GM19452 (cell line): ENCODE measurements around the gene MPZL2.
A peak's percentile ranks its signal among the peaks of the same experiment; 100 is the strongest.

Source experiments
- ATAC-seq: cut with Tn5 transposase; IDR thresholded peaks from one replicate; pipeline ENCODE4 v1.9.1; 2021; ENCODE audit not compliant: unreplicated experiment

The MPZL2 gene

DNA sequence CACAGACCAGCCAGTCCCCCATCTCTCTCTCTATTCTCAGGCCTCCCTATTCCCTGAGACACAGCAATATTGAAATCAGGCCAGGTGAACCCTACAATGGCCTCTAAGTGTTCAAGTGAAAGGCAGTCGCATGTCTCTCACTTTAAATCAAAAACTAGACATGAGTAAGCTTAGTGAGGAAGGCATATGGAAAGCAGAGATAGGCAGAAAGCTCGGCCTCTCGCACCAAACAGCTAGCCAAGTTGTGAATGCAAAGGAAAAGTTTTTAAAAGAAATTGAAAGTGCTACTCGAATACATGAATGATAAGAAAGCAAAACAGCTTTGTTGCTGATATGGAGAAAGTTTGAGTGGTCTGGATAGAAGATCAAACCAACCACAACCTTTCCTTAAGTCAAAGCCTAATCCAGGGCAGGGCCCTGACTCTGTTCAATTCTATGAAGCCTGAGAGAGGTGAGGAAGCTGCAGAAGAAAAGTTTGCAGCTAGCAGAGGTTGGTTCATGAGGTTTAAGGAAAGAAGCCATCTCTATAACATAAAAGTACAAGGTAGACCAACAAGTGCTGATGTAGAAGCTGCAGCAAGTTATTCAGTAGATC is 19.8 kb upstream of the MPZL2 start:
- ATAC-seq: no peak

DNA sequence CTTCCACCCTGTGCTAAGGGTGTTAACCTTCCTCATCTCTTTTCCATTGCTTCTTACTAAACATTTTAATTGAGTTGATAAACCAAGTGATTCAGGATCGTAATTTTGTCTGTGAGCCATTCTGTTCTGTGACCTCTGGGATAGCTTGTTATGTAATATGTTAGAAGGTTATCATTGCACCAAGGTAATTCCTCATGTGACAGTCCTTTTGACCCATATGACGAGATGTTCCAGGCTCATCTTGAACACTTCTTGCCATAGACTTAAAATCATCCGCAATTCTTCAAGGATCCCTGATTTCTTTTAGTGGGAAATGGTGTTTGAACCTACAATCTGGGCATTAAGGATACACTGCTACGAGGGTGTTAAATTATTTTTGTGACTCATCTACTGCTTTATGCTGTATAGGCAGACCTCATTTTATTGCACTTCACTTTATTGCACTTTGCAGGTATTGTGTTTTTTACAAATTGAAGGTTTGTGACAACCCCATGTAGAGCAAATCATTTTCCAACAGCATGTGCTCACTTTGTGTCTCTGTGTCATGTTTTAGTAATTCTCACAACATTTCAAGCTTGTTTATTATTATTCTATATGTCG is 19.0 kb upstream of the MPZL2 start:
- no peak for ATAC-seq

DNA sequence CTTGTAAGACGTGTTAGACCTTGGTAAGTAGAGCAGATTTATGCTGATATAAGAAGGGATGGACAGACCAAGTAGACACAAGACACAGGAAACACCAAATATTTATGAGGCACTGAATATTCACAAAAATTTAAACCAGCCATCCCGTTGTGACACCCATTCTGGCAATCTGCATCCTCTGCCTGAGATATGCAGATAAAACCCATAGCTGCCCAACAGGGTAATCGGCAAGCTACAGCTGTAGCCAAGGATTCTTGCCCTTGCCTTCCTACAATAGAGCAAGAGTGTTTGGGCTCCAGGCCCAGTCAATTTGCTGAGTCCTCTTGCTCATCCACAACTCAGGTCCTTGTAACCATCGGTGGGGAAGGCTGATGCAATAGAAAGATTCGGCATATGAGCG is 18.5 kb upstream of the MPZL2 start:
- no peak for ATAC-seq

DNA sequence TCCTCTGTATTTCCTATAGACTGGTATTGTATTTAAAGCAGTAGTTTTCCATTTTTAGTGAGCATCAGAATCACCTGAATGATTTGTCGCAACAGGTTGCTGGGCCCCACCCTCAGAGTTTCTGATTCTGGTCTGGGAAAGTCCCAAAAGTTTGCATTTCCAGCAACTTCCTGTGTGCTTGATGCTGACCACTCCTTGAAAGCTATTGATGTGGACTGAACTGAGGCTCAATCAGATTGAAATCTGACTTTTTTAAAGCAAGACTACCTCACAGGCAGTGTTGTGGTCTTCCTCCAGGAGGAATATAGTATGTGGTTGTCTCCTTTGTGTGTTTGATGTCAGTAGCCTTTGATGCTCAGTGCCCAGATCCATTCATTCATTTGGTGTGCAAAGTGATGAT is 17.2 kb upstream of the MPZL2 start:
- no peak for ATAC-seq

DNA sequence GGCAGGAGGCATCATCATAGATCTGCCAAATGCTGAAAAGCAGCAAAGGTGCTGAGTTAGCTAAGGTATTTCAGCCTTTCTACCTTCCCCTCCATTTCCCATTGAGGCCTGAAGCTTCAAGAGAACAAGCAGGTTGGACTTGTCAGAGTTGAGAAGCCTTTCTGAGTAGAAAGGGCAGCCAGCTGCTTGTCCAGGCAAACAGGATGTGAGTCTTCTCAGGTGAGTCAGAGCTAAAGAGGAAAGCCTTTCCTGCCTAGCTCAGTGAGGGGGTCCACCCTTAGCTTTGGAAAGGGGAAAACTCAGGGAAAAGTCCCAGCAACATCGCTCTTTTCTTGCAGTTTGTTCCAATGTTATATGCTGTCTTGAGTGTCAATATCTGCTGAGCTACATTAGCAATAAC is 13.2 kb upstream of the MPZL2 start:
- no peak for ATAC-seq

DNA sequence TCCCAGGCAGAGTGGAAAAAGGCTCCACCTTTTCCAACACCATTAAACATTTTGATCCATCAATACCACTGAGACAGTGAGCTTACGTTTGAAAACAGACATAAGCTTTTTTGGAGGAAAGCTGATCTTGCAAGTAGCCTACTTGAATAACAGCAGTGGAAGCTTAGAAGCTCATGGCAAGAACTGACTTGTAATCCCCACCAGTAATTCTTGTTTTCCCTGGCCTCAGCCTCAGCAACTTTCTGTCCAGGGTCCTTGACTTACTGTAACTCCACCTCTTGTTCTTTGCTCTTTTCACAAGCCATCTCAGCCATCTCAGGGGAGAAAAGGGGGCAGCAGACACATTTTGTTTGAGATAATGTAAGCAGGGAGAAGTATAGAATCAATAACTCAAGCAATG is 12.3 kb upstream of the MPZL2 start:
- ATAC-seq: no peak

DNA sequence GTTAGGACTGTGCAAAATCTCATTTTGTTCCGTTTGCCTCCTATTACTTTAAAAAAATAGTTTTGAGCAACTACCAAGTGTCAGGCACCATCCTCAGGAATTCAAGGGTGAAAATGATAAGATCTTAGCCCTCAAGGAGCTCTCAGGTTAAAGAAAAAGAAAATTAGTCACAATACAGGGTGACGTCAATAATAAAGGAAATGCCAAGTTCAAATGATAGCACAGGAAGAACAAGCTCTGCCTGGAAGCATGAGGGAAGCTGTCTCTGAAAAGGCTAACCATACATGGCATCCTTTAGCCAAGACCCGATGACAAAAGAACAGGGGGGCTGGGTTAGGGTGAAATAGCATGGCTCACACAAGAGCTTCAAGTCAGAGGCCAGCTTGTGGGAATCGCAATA is 11.1 kb upstream of the MPZL2 start:
- no peak for ATAC-seq

DNA sequence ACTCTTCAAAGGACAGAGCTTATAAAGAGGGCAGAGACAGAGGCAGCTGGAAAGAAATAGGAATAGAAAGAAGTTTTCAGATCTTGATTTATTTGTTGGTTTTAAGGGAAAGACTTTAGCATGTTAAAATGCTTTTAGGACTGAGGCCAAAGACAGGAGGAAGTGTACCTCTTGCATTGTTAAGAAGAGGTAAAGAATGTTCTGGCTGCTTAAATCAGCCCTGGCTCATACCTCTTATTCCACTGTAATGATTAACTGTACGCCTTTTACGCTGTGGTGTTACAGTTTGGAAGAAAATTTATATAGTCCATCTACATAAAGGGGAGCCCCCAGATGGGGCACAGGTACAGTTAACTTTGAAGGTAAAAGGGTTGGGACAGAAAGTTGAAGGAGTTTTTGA is 10.1 kb upstream of the MPZL2 start:
- no peak for ATAC-seq

DNA sequence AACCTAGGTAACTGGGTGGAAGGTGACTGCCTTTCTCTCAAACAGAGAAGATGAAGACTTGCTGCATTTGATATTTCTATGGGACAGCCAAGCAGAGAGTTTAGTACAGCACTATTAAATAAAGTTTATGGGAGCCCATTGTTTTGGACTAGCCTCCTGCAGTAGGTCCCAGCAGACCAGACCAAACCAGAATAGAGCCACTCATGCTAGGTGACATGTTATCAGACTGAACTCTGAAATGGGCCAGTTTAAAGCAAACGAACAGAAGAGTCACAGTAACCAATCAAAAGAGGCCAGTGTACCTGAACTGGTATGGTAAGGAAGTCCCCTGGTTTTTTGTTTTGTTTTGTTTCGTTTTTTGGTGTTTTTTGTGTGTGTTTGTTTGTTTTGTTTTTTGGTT is 7.9 kb upstream of the MPZL2 start:
- no peak for ATAC-seq

DNA sequence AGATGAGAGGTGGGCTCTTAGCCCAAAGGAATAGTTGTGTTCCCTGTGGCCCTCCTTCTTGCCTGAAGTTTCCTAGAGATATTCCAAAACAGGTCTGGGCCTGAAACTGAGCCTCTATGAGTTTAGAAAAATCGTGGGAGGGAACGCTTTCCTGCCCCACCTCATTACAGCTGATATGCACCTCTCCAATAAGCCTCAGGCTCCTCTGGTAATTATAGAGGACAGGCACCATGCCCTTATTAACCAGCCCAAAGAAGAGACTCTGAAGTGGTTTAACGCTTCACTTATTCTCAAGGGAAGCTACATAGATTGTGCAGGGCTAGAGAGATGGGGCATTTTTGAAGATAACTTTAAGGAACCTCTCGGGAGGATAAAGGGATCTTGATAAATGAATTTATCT is 3.4 kb upstream of the MPZL2 start:
- ATAC-seq: no peak

DNA sequence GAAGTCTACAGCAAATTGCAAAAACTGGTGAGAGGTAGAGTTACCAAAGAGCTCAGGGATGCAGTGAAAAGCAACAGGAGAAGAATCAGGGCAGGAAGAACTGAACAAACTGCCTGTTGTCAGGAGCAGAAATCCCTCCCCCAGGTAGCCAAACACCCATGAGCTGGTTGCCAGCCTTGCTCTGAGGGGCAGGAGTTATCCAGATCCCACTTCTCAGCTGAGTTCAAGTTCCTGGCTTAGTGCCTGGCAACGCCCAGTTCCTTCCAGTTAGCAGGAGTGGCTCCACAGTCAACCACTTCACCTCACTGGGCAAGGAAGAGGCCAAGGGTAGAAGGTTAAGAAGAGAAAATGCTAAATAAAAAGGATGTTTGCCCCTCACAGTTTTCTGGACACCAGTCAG is 1.9 kb upstream of the MPZL2 start:
- no peak for ATAC-seq

DNA sequence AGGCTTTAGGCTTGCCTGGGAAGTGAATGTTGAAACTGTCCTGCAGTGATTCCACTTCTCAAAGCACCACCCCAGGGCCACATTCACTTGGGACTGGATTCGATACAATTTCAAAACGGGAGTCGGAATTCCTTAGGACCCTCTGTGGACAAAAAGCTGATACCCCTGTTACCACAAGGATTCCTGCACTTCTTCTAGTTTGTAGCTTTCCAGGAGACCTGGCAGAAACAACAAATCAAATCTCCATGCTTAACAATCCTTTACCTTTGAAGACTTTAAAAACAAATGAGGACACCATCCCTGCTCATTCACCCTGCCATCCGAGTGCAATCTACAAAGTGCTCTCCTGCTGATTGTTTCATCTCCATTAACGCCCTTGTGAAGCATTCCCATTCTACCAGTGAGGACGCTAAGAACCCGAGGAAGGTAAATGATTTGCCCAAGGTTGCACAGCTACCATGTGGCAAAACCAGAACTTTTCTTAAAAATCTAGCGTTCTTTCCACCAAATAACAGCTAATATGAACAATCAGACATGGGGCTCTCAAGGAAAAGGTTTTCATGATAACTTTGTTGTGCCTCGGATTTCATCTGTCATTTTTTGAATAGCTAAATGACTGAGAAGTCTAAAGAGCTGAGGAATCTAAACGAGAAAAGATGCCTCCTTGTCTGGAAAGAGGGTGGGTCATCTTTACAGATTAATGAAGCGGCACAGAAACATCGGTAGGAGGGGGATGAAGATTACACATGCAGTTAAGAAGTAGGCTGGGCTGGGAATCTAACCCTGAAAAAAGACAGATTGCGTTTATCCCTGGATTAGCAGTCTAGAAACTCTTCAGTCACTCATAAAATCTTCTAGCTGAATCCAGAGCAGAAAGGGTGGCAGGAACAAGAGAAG is 720 bp upstream of the MPZL2 start:
- no peak for ATAC-seq

DNA sequence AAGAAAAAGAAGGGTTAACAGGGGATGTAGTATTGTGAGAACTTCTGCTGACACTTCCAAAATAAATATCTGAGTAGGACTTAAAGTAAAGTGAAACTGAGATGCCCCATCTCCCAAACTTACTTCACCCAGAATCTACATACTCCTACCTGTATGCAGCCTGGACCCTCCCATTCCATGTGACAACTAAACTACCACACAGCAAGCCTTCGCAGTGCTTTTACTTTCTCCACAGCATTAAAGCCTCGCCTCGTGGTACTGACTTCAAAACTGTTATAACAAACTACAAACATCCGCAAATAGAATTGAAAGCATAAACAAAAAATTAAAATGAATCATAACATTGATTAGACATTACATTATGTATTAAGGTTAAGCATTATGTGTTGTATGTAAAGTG is 985 bp downstream of the MPZL2 start:
- no peak for ATAC-seq

DNA sequence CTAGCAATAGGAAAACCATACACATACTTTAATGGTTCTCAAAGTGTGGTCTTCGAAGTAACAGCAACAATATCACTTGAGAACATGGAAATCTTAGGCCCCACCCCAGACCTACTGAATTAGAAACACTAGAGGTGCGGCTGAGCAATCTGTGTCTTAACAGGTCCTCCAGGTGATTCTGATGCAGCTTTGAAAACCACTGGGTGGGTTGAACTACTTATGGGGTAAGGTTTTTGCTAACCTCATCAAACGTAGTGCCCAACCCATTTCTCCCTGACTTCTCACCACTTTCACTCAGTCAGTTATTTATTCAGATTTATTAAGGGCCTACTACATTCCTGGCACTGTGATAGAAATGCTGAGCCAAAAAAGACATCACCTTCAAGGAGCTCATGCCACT is 3.7 kb downstream of the MPZL2 start:
- no peak for ATAC-seq

DNA sequence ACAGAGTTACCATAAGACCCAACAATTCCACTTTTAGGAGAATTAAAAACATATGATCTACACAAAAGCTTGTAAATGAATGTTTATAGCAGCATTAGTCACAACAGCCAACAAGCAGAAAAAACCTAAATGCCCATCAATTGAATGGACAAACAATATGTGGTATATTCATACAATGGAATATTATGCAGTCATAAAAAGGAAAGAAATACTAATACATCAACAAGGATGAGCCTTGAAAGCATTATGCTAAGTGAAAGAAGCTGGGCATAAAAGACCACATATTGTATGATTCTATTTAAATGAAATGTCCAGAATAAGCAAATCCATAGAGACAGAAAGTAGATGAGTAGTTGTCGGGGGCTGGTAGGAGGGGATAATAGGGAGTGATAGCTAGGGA is 5.0 kb downstream of the MPZL2 start:
- no peak for ATAC-seq

DNA sequence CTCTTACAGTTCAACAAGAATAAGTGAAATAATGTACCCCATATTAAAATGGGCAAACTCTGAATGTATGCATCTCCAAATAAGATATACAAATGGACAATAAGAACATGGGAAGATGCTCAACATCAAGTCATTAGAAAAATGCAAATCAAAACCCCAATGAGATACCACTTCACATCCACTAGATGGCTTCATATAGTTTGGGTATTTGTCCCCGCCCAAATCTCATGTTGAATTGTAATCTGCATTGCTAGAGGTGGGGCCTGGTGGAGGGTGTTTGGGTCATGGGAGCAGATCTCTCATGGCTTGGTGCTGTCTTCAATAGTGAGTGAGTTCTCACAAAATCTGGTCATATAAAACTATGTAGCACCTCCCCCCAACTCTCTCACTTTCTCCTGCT is 5.7 kb downstream of the MPZL2 start:
- no peak for ATAC-seq

DNA sequence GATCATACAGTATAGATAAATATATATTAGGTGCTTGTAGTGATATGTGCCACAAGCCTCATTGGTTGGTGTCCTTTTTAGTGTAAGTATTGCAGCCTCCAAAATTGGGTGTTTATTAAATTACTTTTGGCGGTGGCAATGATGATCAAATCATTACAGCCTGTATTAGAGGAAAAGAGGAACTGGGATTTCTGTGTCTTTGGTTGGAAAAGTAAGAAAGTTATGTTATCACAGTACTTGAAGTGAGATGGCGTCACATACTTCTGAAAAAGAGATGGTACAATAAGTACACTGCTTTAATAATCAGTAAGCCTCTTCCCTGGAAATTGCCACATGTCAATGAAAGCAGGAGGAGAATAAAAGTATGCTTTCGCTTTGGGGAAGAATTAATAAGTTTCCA is 11.4 kb downstream of the MPZL2 start:
- ATAC-seq: no peak

DNA sequence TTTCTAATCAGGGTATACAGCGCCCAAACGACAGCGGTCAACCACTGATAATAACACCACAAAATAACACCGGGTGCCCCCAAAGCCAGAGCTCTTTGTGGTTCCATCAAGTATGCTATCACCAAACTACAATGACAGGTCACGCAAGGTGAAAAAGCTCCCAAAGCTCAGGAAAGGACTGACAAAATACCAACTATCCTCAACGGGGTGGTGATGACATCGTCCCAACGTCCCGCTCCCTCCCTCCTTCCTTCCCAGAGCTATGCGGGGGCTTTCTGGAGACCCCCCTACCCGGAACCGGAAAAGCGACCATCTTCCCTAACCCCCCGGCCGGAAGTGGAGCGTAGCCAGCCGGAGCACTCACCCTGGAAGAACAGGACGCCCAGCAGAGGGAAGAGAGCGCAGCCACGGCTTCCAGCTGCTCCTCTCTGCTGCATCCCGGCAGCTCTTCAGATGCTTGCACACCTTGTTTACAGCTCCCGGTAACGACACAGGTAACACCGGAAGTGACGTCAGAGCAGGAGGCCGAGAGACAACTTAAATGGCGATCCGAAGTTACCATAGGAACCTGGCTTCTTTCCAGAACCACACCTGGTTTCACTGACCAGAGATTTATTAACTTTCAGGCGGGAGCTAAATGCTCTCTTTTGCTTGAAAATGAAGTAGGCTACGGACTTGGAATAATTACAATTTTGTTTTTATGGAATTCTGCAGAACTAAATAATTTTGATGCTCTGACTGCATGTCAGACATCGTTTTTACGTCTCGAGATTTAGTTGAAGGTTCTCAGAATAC is 12.0 kb downstream of the MPZL2 start, which contains the start of gene MPZL3:
Gene MPZL3 (minus strand): TSS at position 508 of the 795 bp plus-strand sequence. CDS start 71 bp downstream, at position 437.
- peak; percentile 66 for ATAC-seq

DNA sequence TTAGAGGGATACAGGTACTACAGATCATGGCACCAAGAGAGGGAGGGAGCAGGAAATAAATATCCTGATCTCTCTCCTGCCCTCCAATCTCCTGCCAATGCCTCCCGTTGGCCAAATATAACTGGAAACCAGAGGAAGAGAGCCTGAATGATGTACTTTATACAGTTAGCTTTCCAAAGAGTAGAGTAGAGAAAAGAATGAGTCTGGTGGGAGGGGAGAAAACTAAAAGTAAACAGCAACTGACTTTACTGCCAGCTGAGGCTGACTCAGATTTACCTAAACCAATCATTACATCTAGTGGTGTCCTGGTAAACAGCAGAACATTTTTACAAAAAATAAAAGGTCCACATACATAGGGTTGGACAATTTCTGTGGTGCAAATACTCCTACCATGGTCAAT is 17.1 kb downstream of the MPZL2 start:
- no peak for ATAC-seq

DNA sequence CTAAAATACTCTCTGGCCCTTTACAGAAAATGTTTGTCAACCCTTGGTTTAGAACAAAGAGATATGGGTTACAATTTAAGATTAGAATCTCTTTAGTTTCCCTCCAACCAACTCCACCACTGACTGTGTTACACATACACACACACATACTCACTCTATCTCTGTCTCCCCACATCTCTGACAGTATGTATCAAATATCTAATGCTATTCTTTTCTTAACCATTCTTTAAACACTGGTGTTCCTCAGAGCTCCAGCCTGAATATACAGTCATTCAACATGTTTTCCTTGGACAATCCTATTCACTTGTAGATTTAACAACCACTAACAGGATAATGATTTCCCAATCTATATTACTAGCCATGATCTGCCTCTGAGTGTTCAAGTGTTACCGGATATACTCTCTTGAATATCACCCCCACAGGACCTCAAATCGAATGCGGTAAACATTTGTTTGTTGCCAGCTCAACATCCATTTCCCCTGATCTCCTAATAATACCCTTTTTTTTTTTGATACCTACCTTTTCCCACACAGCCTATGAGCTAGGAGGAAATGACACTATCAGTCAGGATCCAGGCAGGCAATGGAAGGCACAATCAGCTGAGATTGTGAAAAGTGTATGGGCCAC is 18.0 kb downstream of the MPZL2 start:
- no peak for ATAC-seq
